Natural killer cell (primary cell): Measurements from ENCODE around the gene ASIC1. TPM values are rescaled to one million over a fixed set of nuclear protein-coding genes. Genes with fewer than 3 reads are reported as not detected.
A peak's percentile ranks its signal among the peaks of the same experiment; 100 is the strongest.
"Not testable (repeated sequence)": the region's sequence is repeated elsewhere in the genome, so short reads cannot be mapped to it uniquely, and the experiment has no call there.

Experiments
- ATAC-seq, 3 donors: fragments of 150-1000 bp in 2 of 3; fragments of 200-7000 bp in 1 of 3; cut with Tn5 transposase; 1 replicate in 1 of 3; 2 replicates in 2 of 3; pipeline ENCODE4 v1.10.0; 2021; ENCODE audit warnings: mild to moderate bottlenecking in 2 of 3, moderate library complexity in 2 of 3
- DNase-seq, 2 donors: peaks; one replicate each; pipeline versions ENCODE4 v3.0.0 to v3.0.0-alpha.2; 2013 to 2021; ENCODE audit warnings: mixed read lengths in 1 of 2
- H3K27ac ChIP-seq: one replicate; pipeline ENCODE4 v1.5.1; 2013; ENCODE audit warnings: mild to moderate bottlenecking, low read length
- H3K27me3 ChIP-seq: one replicate; pipeline ENCODE4 v1.6.1; 2013; ENCODE audit warnings: low read length; ENCODE audit not compliant: control insufficient read depth, insufficient read depth
- H3K36me3 ChIP-seq: one replicate; pipeline ENCODE4 v1.6.1; 2013; ENCODE audit warnings: low read length; ENCODE audit not compliant: control insufficient read depth, insufficient read depth
- H3K4me1 ChIP-seq: one replicate; pipeline ENCODE4 v1.6.1; 2013; ENCODE audit warnings: low read length; ENCODE audit not compliant: control insufficient read depth, insufficient read depth
- H3K4me3 ChIP-seq: one replicate; pipeline ENCODE4 v1.5.1; 2013; ENCODE audit warnings: low read length
- H3K9me3 ChIP-seq: one replicate; pipeline ENCODE4 v1.6.1; 2013; ENCODE audit warnings: low read length; ENCODE audit not compliant: control insufficient read depth, insufficient read depth
- H3K27ac Mint-ChIP-seq, 2 donors: one replicate each; pipeline ENCODE4 v1.8.0; 2022; ENCODE audit warnings: mild to moderate bottlenecking in 2 of 2, mixed read lengths in 2 of 2, moderate library complexity in 1 of 2
- H3K27me3 Mint-ChIP-seq, 2 donors: one replicate each; pipeline ENCODE4 v1.8.0; 2022; ENCODE audit warnings: low read depth in 2 of 2, mixed read lengths in 2 of 2
- H3K36me3 Mint-ChIP-seq: one replicate; pipeline ENCODE4 v1.8.0; 2022; ENCODE audit warnings: mixed read lengths
- H3K4me1 Mint-ChIP-seq, 2 donors: one replicate each; pipeline ENCODE4 v1.8.0; 2022; ENCODE audit warnings: mixed read lengths in 2 of 2
- H3K4me3 Mint-ChIP-seq: one replicate; pipeline ENCODE4 v1.8.0; 2022; ENCODE audit warnings: mild to moderate bottlenecking, moderate library complexity, mixed read lengths
- H3K9me3 Mint-ChIP-seq, 2 donors: one replicate each; pipeline ENCODE4 v1.8.0; 2022; ENCODE audit warnings: mixed read lengths in 2 of 2
- WGBS: methylation state at CpG from one replicate; pipeline ENCODE4 v1.1.7; 2013; ENCODE audit warnings: missing lambda C conversion rate; ENCODE audit not compliant: insufficient coverage; 5-methylcytosine and 5-hydroxymethylcytosine counted together
- intact Hi-C: fragments of 100-400 bp; cut with micrococcal nuclease; formaldehyde crosslinking; loops from one replicate; pipeline ENCODE4 v1.14.2; 2022
- total RNA-seq, 4 donors: library from RNA; stranded (reverse); fragments of 120-200 nt in 1 of 4; gene quantifications; one replicate each; pipeline versions ENCODE4 v1.2.3 to v1.2.4, GENCODE V29; 2013 to 2022
- TF ChIP-seq, protein P1 (sequence below): fragments of 200-600 bp; IDR thresholded peaks from one replicate; pipeline ENCODE4 v1.8.0; 2022; ENCODE audit warnings: antibody characterized with exemption

ASIC1 gene
- total RNA-seq, 3 donors from 2014 or later (not counting 1 experiment from before 2014, with no cell fraction given) = 0.21 TPM; not detected in 2

DNA sequence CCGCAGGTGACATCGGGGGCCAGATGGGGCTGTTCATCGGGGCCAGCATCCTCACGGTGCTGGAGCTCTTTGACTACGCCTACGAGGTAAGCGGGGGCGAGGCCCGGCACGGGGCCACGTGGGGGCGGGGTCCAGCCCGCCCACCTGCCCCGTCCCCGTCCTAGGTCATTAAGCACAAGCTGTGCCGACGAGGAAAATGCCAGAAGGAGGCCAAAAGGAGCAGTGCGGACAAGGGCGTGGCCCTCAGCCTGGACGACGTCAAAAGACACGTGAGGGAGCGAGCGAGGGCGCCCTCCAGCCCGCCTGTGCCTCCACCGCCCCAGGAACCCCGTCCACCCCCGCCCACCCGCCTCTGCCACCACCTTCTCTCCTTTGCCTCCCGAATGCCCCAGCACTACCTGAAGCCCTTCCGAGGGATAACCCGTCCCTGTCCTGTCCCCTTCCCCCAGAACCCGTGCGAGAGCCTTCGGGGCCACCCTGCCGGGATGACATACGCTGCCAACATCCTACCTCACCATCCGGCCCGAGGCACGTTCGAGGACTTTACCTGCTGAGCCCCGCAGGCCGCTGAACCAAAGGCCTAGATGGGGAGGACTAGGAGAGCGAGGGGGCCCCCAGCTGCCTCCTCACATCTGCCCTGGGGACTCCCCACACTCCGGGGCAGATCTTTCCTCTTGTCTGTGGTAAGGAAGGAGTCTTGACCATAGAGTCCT is 23.9 kb downstream of the ASIC1 start:
- H3K9me3 Mint-ChIP-seq = no peaks in the 10 kb centered on the region
- intact Hi-C loops = loop anchor here (10.0 kb wide), 1 partner anchor 234 kb away; no protein-coding TSS in a partner anchor
- H3K27me3 Mint-ChIP-seq = peaks cover 0 to 8% of the 10 kb centered on the region in 2 donors
- no peak overlapping the region for H3K4me3 Mint-ChIP-seq
- DNase-seq = no peak
- H3K4me1 Mint-ChIP-seq = peaks cover 12 to 13% of the 10 kb centered on the region in 2 donors
- Histone ChIP-seq H3K9me3 (no peaks in the 10 kb centered on the region), H3K36me3 (no peaks in the 10 kb centered on the region), H3K27me3 (no peaks in the 10 kb centered on the region), H3K4me3 (no peak overlapping the region), H3K4me1 (peaks cover 13% of the 10 kb centered on the region), H3K27ac (no peak overlapping the region)
- ATAC-seq = no peak
- H3K27ac Mint-ChIP-seq = no peak overlapping the region
- 71% methylated on average over 46 of the region's 46 CpGs for WGBS
- TF ChIP-seq, protein P1, sequence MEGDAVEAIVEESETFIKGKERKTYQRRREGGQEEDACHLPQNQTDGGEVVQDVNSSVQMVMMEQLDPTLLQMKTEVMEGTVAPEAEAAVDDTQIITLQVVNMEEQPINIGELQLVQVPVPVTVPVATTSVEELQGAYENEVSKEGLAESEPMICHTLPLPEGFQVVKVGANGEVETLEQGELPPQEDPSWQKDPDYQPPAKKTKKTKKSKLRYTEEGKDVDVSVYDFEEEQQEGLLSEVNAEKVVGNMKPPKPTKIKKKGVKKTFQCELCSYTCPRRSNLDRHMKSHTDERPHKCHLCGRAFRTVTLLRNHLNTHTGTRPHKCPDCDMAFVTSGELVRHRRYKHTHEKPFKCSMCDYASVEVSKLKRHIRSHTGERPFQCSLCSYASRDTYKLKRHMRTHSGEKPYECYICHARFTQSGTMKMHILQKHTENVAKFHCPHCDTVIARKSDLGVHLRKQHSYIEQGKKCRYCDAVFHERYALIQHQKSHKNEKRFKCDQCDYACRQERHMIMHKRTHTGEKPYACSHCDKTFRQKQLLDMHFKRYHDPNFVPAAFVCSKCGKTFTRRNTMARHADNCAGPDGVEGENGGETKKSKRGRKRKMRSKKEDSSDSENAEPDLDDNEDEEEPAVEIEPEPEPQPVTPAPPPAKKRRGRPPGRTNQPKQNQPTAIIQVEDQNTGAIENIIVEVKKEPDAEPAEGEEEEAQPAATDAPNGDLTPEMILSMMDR = no peak
- H3K36me3 Mint-ChIP-seq = no peaks in the 10 kb centered on the region

DNA sequence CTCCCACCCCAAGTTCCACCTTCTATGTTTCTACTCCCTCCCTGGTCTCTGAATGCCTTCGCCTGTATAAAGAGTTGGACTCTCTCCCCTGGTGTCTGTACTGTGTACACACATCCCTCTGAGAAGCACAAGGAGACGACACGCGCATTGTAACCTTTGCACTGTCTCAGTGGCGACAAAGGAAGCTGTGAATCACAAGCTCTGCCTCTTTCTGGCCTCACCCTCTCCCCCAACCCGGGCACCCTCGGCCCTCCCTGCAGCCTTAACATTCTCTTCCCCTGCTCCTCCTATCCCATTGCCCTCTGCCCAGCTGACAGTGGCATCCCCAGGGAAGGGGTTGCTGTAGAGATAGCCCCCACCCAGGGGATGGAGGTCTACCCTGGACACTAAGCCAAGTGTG is 25.2 kb downstream of the ASIC1 start:
- H3K4me3 Mint-ChIP-seq = no peak overlapping the region
- no peak overlapping the region for H3K27ac Mint-ChIP-seq
- TF ChIP-seq, protein P1 = no peak
- H3K9me3 ChIP-seq = no peaks in the 10 kb centered on the region
- intact Hi-C loops = loop anchor here (10.0 kb wide), 1 partner anchor 232 kb away; no protein-coding TSS in a partner anchor
- ATAC-seq (no peak), DNase-seq (no peak)
- peaks cover 13% of the 10 kb centered on the region for H3K4me1 ChIP-seq
- H3K27me3 ChIP-seq = no peaks in the 10 kb centered on the region
- H3K36me3 Mint-ChIP-seq = peaks cover 6% of the 10 kb centered on the region
- peaks cover 3% of the 10 kb centered on the region for H3K36me3 ChIP-seq
- H3K27me3 Mint-ChIP-seq = peaks cover 0 to 6% of the 10 kb centered on the region in 2 donors
- H3K4me1 Mint-ChIP-seq = peaks cover 19 to 23% of the 10 kb centered on the region in 2 donors
- H3K27ac ChIP-seq = no peak overlapping the region
- 93% methylated on average over 7 of the region's 7 CpGs for WGBS
- no peak overlapping the region for H3K4me3 ChIP-seq
- no peaks in the 10 kb centered on the region for H3K9me3 Mint-ChIP-seq

DNA sequence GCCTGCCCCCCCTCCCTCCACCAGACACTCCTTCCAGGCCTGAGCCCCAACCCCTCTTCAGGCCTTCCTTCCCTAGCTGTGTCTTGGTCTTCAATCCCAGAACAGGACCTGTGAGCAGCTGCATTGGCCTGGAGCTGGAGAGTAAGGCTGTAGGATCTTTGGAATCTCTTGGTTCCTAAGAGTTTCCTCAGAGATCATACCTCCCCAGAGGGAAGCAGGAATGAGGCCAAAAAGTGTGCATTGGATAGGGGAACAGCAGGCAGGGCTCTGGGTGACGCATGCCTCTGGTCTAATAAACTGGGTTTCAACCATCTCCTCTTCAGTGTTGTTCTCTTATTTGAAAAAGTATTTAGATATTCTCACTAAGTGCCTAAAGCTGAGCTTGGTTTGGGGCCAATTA is 25.9 kb downstream of the ASIC1 start:
- TF ChIP-seq, protein P1 = no peak
- WGBS = 88% methylated on average over 1 of the region's 1 CpG
- ATAC-seq (no peak), DNase-seq (no peak)
- peak overlapping the region; percentile 86 for H3K4me3 Mint-ChIP-seq
- peak overlapping the region; percentile 66 to 78 for H3K27ac Mint-ChIP-seq
- Histone ChIP-seq H3K27me3 (no peaks in the 10 kb centered on the region), H3K4me3 (no peak overlapping the region), H3K9me3 (no peaks in the 10 kb centered on the region), H3K27ac (no peak overlapping the region), H3K36me3 (peaks cover 3% of the 10 kb centered on the region), H3K4me1 (peaks cover 13% of the 10 kb centered on the region)
- intact Hi-C loops = loop anchor here (10.0 kb wide), 1 partner anchor 232 kb away; no protein-coding TSS in a partner anchor
- H3K9me3 Mint-ChIP-seq = no peaks in the 10 kb centered on the region
- H3K4me1 Mint-ChIP-seq = peaks cover 25 to 30% of the 10 kb centered on the region in 2 donors
- H3K27me3 Mint-ChIP-seq = peaks cover 0 to 6% of the 10 kb centered on the region in 2 donors
- peaks cover 6% of the 10 kb centered on the region for H3K36me3 Mint-ChIP-seq

DNA sequence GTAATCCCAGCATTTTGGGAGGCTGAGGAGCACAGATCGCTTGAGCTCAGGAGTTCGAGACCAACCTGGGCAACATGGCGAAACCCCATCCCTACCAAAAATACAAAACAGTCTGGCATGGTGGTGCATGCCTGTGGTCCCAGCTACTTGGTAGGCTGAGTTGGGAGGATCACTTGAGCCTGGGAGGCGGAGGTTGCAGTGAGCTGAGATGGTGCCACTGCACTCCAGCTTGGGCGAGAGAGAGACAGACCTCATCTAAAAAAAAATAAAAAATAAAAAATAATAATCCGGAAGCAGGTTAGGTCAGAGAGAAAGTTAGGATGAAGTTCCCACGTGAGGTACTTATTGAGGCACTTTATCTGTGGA is 27.0 kb downstream of the ASIC1 start:
- H3K4me3 ChIP-seq = peak overlapping the region; percentile 61
- H3K27me3 Mint-ChIP-seq, DNase-seq, H3K36me3 Mint-ChIP-seq, ATAC-seq, H3K27me3 ChIP-seq, H3K9me3 ChIP-seq, H3K9me3 Mint-ChIP-seq: not testable (repeated sequence)
- peak overlapping the region; percentile 86 for H3K27ac ChIP-seq
- Mint-ChIP-seq H3K4me3 (peak overlapping the region; percentile 94), H3K27ac (peak overlapping the region; percentile 89 to 94), H3K4me1 (peaks cover 33 to 38% of the 10 kb centered on the region in 2 donors)
- intact Hi-C loops = loop anchor here (10.0 kb wide), 1 partner anchor 230 kb away; no protein-coding TSS in a partner anchor
- peaks cover 13% of the 10 kb centered on the region for H3K4me1 ChIP-seq
- peaks cover 11% of the 10 kb centered on the region for H3K36me3 ChIP-seq
- WGBS = 51% methylated on average over 5 of the region's 7 CpGs
